Measurements from ENCODE around the gene TAS2R5.

Gene TAS2R5

GRCh38 chr7:141789917-141790316, at the start of gene TAS2R5:
Gene TAS2R5 (plus strand): TSS chr7:141790217. CDS start chr7:141790362, 145 bp downstream.
- Histone ChIP-seq H3K9me3 (ENCODE audit: insufficient read depth, low read length) (no peaks in the 10 kb centered on the region), H3K27me3 (ENCODE audit: low read length) (no peaks in the 10 kb centered on the region), H3K4me2 (ENCODE audit: low read depth, low read length, poor library complexity, severe bottlenecking) (no peak within 1 kb of the TSS), H3K4me3 (ENCODE audit: insufficient read depth, low read length, poor library complexity, severe bottlenecking) (no peak within 1 kb of the TSS), H3K79me2 (ENCODE audit: insufficient read depth, low read length) (no peaks in the 10 kb centered on the region; the same call in 1 of the 2 replicates), H3F3A (ENCODE audit: insufficient read depth) (no peaks in the 10 kb centered on the region), H3K9ac (ENCODE audit: low read length) (no peak within 1 kb of the TSS), H2AFZ (ENCODE audit: low read depth, low read length, severe bottlenecking) (no peak within 1 kb of the TSS), H3K27ac (ENCODE audit: low read depth, low read length) (no peak within 1 kb of the TSS), H3K9me2 (replicated peaks; ENCODE audit: insufficient read depth, low read length) (no peaks in the 10 kb centered on the region), H3K36me3 (ENCODE audit: low read length) (no peaks in the 10 kb centered on the region), H4K20me1 (ENCODE audit: low read depth, low read length) (no peaks in the 10 kb centered on the region)
- TF ChIP-seq EZH2phosphoT487 (conservative IDR thresholded peaks at IDR 0.05; ENCODE audit: low read length) (no peak), CTCF (IDR thresholded peaks at IDR 0.05; ENCODE audit: insufficient read depth, low read length, poor library complexity, severe bottlenecking) (no peak)

GRCh38 chr7:141742229-141742628, 47.8 kb upstream of the TAS2R5 start:
- no peaks in the 10 kb centered on the region for H3K9me3 ChIP-seq (ENCODE audit: insufficient read depth, low read length)
- H4K20me1 ChIP-seq (ENCODE audit: low read depth, low read length), result 0 out of 2 replicates have a peak, but pooled peaks cover 4% of the 10 kb centered on the region
- H3F3A ChIP-seq (ENCODE audit: insufficient read depth), result peaks cover 6% of the 10 kb centered on the region; the same call in 1 of the 2 replicates
- TF ChIP-seq EZH2phosphoT487 (conservative IDR thresholded peaks at IDR 0.05; ENCODE audit: low read length) (no peak), CTCF (IDR thresholded peaks at IDR 0.05; ENCODE audit: insufficient read depth, low read length, poor library complexity, severe bottlenecking) (no peak)
- no peak overlapping the region for H3K27ac ChIP-seq (ENCODE audit: low read depth, low read length)
- H2AFZ ChIP-seq (ENCODE audit: low read depth, low read length, severe bottlenecking), result no peak overlapping the region
- peaks cover 46% of the 10 kb centered on the region for H3K79me2 ChIP-seq (ENCODE audit: insufficient read depth, low read length)
- H3K4me2 ChIP-seq (ENCODE audit: low read depth, low read length, poor library complexity, severe bottlenecking), result no peak overlapping the region
- no peaks in the 10 kb centered on the region for H3K27me3 ChIP-seq (ENCODE audit: low read length)
- H3K9ac ChIP-seq (ENCODE audit: low read length), result no peak overlapping the region
- peaks cover 58% of the 10 kb centered on the region for H3K36me3 ChIP-seq (ENCODE audit: low read length)
- no peaks in the 10 kb centered on the region for H3K9me2 ChIP-seq (replicated peaks; ENCODE audit: insufficient read depth, low read length)
- no peak overlapping the region for H3K4me3 ChIP-seq (ENCODE audit: insufficient read depth, low read length, poor library complexity, severe bottlenecking)

GRCh38 chr7:141744131-141744530, 45.9 kb upstream of the TAS2R5 start:
- Histone ChIP-seq H3K4me3 (ENCODE audit: insufficient read depth, low read length, poor library complexity, severe bottlenecking) (no peak overlapping the region), H3K79me2 (ENCODE audit: insufficient read depth, low read length) (peaks cover 36% of the 10 kb centered on the region), H3K9ac (ENCODE audit: low read length) (no peak overlapping the region), H3K9me3 (ENCODE audit: insufficient read depth, low read length) (no peaks in the 10 kb centered on the region), H3K4me2 (ENCODE audit: low read depth, low read length, poor library complexity, severe bottlenecking) (no peak overlapping the region), H3K27ac (ENCODE audit: low read depth, low read length) (no peak overlapping the region), H3K27me3 (ENCODE audit: low read length) (no peaks in the 10 kb centered on the region), H2AFZ (ENCODE audit: low read depth, low read length, severe bottlenecking) (no peak overlapping the region), H3K36me3 (ENCODE audit: low read length) (peaks cover 74% of the 10 kb centered on the region), H3K9me2 (replicated peaks; ENCODE audit: insufficient read depth, low read length) (no peaks in the 10 kb centered on the region), H3F3A (ENCODE audit: insufficient read depth) (0 out of 2 replicates have a peak, but pooled peaks cover 3% of the 10 kb centered on the region), H4K20me1 (ENCODE audit: low read depth, low read length) (0 out of 2 replicates have a peak, but pooled peaks cover 4% of the 10 kb centered on the region)
- TF ChIP-seq EZH2phosphoT487 (conservative IDR thresholded peaks at IDR 0.05; ENCODE audit: low read length), result no peak
- TF ChIP-seq CTCF (IDR thresholded peaks at IDR 0.05; ENCODE audit: insufficient read depth, low read length, poor library complexity, severe bottlenecking), result no peak

All from SU-DHL-6 (cell line).